ENCODE results near the gene PCDHB11. TPM values are rescaled to one million over a fixed set of nuclear protein-coding genes. Genes with fewer than 3 reads are reported as not detected.
"Not testable (repeated sequence)": the region's sequence is repeated elsewhere in the genome, so short reads cannot be mapped to it uniquely, and the experiment has no call there.

PCDHB11 gene
- total and polyA plus RNA-seq, 2 donors (not counting 1 experiment from before 2014, with no cell fraction given), result not detected

GRCh38 chr5:141208478-141208877 is 9.1 kb downstream of the PCDHB11 start, which contains the start of gene PCDHB12:
PCDHB12 (plus strand) TSS chr5:141208719; CDS start chr5:141208908, 189 bp downstream.
- peaks cover 45% of the 10 kb centered on the region for H3K27me3 Mint-ChIP-seq
- H3K27ac Mint-ChIP-seq, result no peak within 1 kb of the TSS
- peaks cover 0 to 19% (median 12%) of the 10 kb centered on the region in 4 experiments for H3K27me3 ChIP-seq (replicated peaks in 1 of 4; ENCODE audit: control extremely low read depth in 1 of 4, control insufficient read depth in 3 of 4, insufficient read depth in 4 of 4, low read length in 3 of 4)
- no peaks in the 10 kb centered on the region for H3K36me3 ChIP-seq (replicated peaks in 1 of 2; ENCODE audit: control extremely low read depth in 1 of 2, control insufficient read depth in 1 of 2, extremely low read depth in 1 of 2, insufficient read depth in 2 of 2, low read length in 1 of 2)
- no peak within 1 kb of the TSS for H3K4me2 ChIP-seq (replicated peaks; ENCODE audit: low read depth, low read length, poor library complexity, severe bottlenecking)
- no peak within 1 kb of the TSS for H3K4me3 ChIP-seq (ENCODE audit: control extremely low read depth in 1 of 5, extremely low read depth in 1 of 5, insufficient read depth in 1 of 5, low read depth in 2 of 5, low read length in 4 of 5)
- H3K9me3 Mint-ChIP-seq (ENCODE audit: insufficient read depth), result no peaks in the 10 kb centered on the region
- no peak within 1 kb of the TSS for H3K27ac ChIP-seq (ENCODE audit: low read length in 2 of 2)
- H3K4me3 Mint-ChIP-seq, result no peak within 1 kb of the TSS
- H4K20me1 ChIP-seq (ENCODE audit: control insufficient read depth, insufficient read depth, low read length, poor library complexity, severe bottlenecking), result no peaks in the 10 kb centered on the region
- no peak for DNase-seq
- no peaks in the 10 kb centered on the region for H3K4me1 Mint-ChIP-seq
- ChIA-PET CTCF (interaction anchor here (1.0 kb wide), 1 partner anchor 315 kb away, joined by 3 read pairs; no protein-coding TSS in a partner anchor), POLR2A (no interaction called here)
- H3K9ac ChIP-seq (ENCODE audit: low read length), result no peak within 1 kb of the TSS
- H3K9me3 ChIP-seq (ENCODE audit: control extremely low read depth in 1 of 3, control insufficient read depth in 2 of 3, insufficient read depth in 1 of 3, low read length in 2 of 3), result peaks cover 0 to 8% (median 0%) of the 10 kb centered on the region in 3 donors
- no peak within 1 kb of the TSS for H2AFZ ChIP-seq (ENCODE audit: insufficient read depth, low read depth, low read length, poor library complexity, severe bottlenecking)
- no peaks in the 10 kb centered on the region for H3K79me2 ChIP-seq (ENCODE audit: control insufficient read depth, insufficient read depth, low read length)
- H3K4me1 ChIP-seq (ENCODE audit: control insufficient read depth in 2 of 2, insufficient read depth in 2 of 2, low read length in 2 of 2), result no peaks in the 10 kb centered on the region
- no peak for TF ChIP-seq CTCF (IDR thresholded peaks at IDR 0.05)
- no peak for TF ChIP-seq EZH2 (IDR thresholded peaks at IDR 0.05; ENCODE audit: borderline replicate concordance, insufficient read depth, low read depth, low read length, poor library complexity, severe bottlenecking)
- intact Hi-C loops (cut with micrococcal nuclease), result no loop called here
- ATAC-seq (ENCODE audit: low read depth), result no peak
- 46% methylated on average over 7 of the region's 11 CpGs for WGBS (ENCODE audit: insufficient coverage)

- peaks cover 48% of the 10 kb centered on the region for H3K27me3 Mint-ChIP-seq
- H2AFZ ChIP-seq (ENCODE audit: insufficient read depth, low read depth, low read length, poor library complexity, severe bottlenecking); CTCF ChIA-PET; H4K20me1 ChIP-seq (ENCODE audit: control insufficient read depth, insufficient read depth, low read length, poor library complexity, severe bottlenecking); POLR2A ChIA-PET; H3K4me3 ChIP-seq (ENCODE audit: control extremely low read depth in 1 of 5, extremely low read depth in 1 of 5, insufficient read depth in 1 of 5, low read depth in 2 of 5, low read length in 4 of 5); intact Hi-C loops (cut with micrococcal nuclease); ATAC-seq (ENCODE audit: low read depth); H3K4me3 Mint-ChIP-seq; H3K27ac ChIP-seq (ENCODE audit: low read length in 2 of 2); H3K9ac ChIP-seq (ENCODE audit: low read length); H3K27ac Mint-ChIP-seq; H3K4me2 ChIP-seq (replicated peaks; ENCODE audit: low read depth, low read length, poor library complexity, severe bottlenecking); H3K36me3 ChIP-seq (replicated peaks in 1 of 2; ENCODE audit: control extremely low read depth in 1 of 2, control insufficient read depth in 1 of 2, extremely low read depth in 1 of 2, insufficient read depth in 2 of 2, low read length in 1 of 2); H3K4me1 ChIP-seq (ENCODE audit: control insufficient read depth in 2 of 2, insufficient read depth in 2 of 2, low read length in 2 of 2); H3K9me3 Mint-ChIP-seq (ENCODE audit: insufficient read depth); H3K79me2 ChIP-seq (ENCODE audit: control insufficient read depth, insufficient read depth, low read length); H3K4me1 Mint-ChIP-seq; DNase-seq: not testable (repeated sequence)
- 49% methylated on average over 21 of the region's 39 CpGs for WGBS (ENCODE audit: insufficient coverage)
- H3K27me3 ChIP-seq (replicated peaks in 1 of 4; ENCODE audit: control extremely low read depth in 1 of 4, control insufficient read depth in 3 of 4, insufficient read depth in 4 of 4, low read length in 3 of 4), result peaks cover 0 to 19% (median 11%) of the 10 kb centered on the region in 4 experiments
- peaks cover 0 to 11% (median 4%) of the 10 kb centered on the region in 3 donors for H3K9me3 ChIP-seq (ENCODE audit: control extremely low read depth in 1 of 3, control insufficient read depth in 2 of 3, insufficient read depth in 1 of 3, low read length in 2 of 3)
Observed at GRCh38 chr5:141210281-141210680, 10.9 kb downstream of the PCDHB11 start.

GRCh38 chr5:141210849-141211248 is 11.4 kb downstream of the PCDHB11 start:
- H3K9me3 Mint-ChIP-seq (ENCODE audit: insufficient read depth); H3K9ac ChIP-seq (ENCODE audit: low read length); H3K4me3 Mint-ChIP-seq; H3K36me3 ChIP-seq (replicated peaks in 1 of 2; ENCODE audit: control extremely low read depth in 1 of 2, control insufficient read depth in 1 of 2, extremely low read depth in 1 of 2, insufficient read depth in 2 of 2, low read length in 1 of 2); H3K79me2 ChIP-seq (ENCODE audit: control insufficient read depth, insufficient read depth, low read length); ATAC-seq (ENCODE audit: low read depth); POLR2A ChIA-PET; intact Hi-C loops (cut with micrococcal nuclease); CTCF ChIA-PET; H3K4me2 ChIP-seq (replicated peaks; ENCODE audit: low read depth, low read length, poor library complexity, severe bottlenecking); H3K4me3 ChIP-seq (ENCODE audit: control extremely low read depth in 1 of 5, extremely low read depth in 1 of 5, insufficient read depth in 1 of 5, low read depth in 2 of 5, low read length in 4 of 5); DNase-seq; H3K4me1 ChIP-seq (ENCODE audit: control insufficient read depth in 2 of 2, insufficient read depth in 2 of 2, low read length in 2 of 2); H3K27ac Mint-ChIP-seq; H4K20me1 ChIP-seq (ENCODE audit: control insufficient read depth, insufficient read depth, low read length, poor library complexity, severe bottlenecking); H3K27ac ChIP-seq (ENCODE audit: low read length in 2 of 2); H3K4me1 Mint-ChIP-seq; H2AFZ ChIP-seq (ENCODE audit: insufficient read depth, low read depth, low read length, poor library complexity, severe bottlenecking): not testable (repeated sequence)
- Histone ChIP-seq H3K9me3 (ENCODE audit: control extremely low read depth in 1 of 3, control insufficient read depth in 2 of 3, insufficient read depth in 1 of 3, low read length in 2 of 3) (peaks cover 0 to 16% (median 4%) of the 10 kb centered on the region in 3 donors), H3K27me3 (replicated peaks in 1 of 4; ENCODE audit: control extremely low read depth in 1 of 4, control insufficient read depth in 3 of 4, insufficient read depth in 4 of 4, low read length in 3 of 4) (peaks cover 0 to 15% (median 11%) of the 10 kb centered on the region in 4 experiments)
- WGBS (ENCODE audit: insufficient coverage), result 22% methylated on average over 11 of the region's 27 CpGs
- H3K27me3 Mint-ChIP-seq, result peaks cover 48% of the 10 kb centered on the region

Data from B cell (primary cell).